MCF 10A (cell line): ENCODE measurements around the gene PLEK. TPM values are rescaled to one million over a fixed set of nuclear protein-coding genes. Genes with fewer than 3 reads are reported as not detected.

Experiments
- BruUV-seq: library from RNA; stranded (reverse); fragments of 400-500 nt; replicated peaks from 2 replicates; lab custom pipeline; 2021; lab: Mats Ljungman, UMichigan
- CTCF ChIA-PET: fragments of 300-600 bp; sonication (Branson Sonifier 250); formaldehyde crosslinking; extraction: SDS; loops from one replicate; lab custom pipeline; 2021; ENCODE audit warnings: antibody characterized with exemption, inconsistent platforms; lab: Yijun Ruan, JAX
- POLR2A ChIA-PET: fragments of 300-600, 350-650 bp; sonication (Branson Sonifier 250); formaldehyde crosslinking; extraction: SDS; loops from one replicate; lab custom pipeline; 2020; ENCODE audit warnings: antibody characterized with exemption, inconsistent platforms; lab: Yijun Ruan, JAX
- DNase-seq: peaks from one replicate; pipeline ENCODE4 v3.0.0-alpha.2; 2018; ENCODE audit not compliant: unreplicated experiment
- H3K27ac Mint-ChIP-seq: one replicate; pipeline ENCODE4 v1.8.0; 2022; ENCODE audit warnings: mild to moderate bottlenecking, low read depth, mixed read lengths; ENCODE audit not compliant: unreplicated experiment
- H3K27me3 Mint-ChIP-seq: one replicate; pipeline ENCODE4 v1.8.0; 2022; ENCODE audit warnings: mixed read lengths; ENCODE audit not compliant: insufficient read depth, unreplicated experiment
- H3K36me3 Mint-ChIP-seq: one replicate; pipeline ENCODE4 v1.8.0; 2022; ENCODE audit warnings: mild to moderate bottlenecking, moderate library complexity, mixed read lengths; ENCODE audit not compliant: insufficient read depth, unreplicated experiment
- H3K4me1 Mint-ChIP-seq: one replicate; pipeline ENCODE4 v1.8.0; 2022; ENCODE audit warnings: mixed read lengths; ENCODE audit not compliant: insufficient read depth, unreplicated experiment
- H3K4me3 Mint-ChIP-seq: one replicate; pipeline ENCODE4 v1.8.0; 2022; ENCODE audit warnings: mild to moderate bottlenecking, moderate library complexity, mixed read lengths; ENCODE audit not compliant: unreplicated experiment
- H3K9me3 Mint-ChIP-seq: one replicate; pipeline ENCODE4 v1.8.0; 2022; ENCODE audit warnings: mixed read lengths; ENCODE audit not compliant: unreplicated experiment
- intact Hi-C: fragments of 100-400 bp; cut with micrococcal nuclease; formaldehyde crosslinking; loops from 2 replicates; pipeline ENCODE4 v1.14.1; 2022
- total RNA-seq: library from RNA; stranded (reverse); gene quantifications from 2 replicates; pipeline ENCODE4 v1.2.3, GENCODE V29; 2022
- TF ChIP-seq, protein P1 (sequence below): fragments of 200-600 bp; IDR thresholded peaks from one replicate; pipeline ENCODE4 v1.8.0; 2022; ENCODE audit warnings: antibody characterized with exemption, mild to moderate bottlenecking; ENCODE audit not compliant: unreplicated experiment

PLEK gene
- total RNA-seq, 1 experiment from 2014 or later, result not detected

DNA sequence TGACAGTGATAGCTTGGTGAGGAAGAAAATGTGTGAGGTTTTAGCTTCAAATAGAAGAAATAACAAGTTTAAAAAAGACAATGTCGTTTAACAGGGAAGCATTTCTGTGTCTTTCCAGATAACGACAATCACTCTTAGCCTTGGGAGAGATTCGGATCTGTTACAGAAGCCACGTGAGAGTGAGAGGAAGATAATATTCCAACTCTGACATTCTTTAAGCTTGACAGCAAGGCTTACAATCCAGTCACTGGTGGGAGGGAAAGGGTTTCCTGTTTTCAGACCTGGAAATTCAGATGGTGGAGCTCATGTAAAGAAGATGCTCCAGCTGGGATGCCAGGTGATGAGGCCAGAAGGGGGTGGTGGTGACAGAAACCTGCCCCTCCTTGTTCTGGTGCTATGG lies 71.2 kb downstream of the PLEK start:
- TF ChIP-seq, protein P1, sequence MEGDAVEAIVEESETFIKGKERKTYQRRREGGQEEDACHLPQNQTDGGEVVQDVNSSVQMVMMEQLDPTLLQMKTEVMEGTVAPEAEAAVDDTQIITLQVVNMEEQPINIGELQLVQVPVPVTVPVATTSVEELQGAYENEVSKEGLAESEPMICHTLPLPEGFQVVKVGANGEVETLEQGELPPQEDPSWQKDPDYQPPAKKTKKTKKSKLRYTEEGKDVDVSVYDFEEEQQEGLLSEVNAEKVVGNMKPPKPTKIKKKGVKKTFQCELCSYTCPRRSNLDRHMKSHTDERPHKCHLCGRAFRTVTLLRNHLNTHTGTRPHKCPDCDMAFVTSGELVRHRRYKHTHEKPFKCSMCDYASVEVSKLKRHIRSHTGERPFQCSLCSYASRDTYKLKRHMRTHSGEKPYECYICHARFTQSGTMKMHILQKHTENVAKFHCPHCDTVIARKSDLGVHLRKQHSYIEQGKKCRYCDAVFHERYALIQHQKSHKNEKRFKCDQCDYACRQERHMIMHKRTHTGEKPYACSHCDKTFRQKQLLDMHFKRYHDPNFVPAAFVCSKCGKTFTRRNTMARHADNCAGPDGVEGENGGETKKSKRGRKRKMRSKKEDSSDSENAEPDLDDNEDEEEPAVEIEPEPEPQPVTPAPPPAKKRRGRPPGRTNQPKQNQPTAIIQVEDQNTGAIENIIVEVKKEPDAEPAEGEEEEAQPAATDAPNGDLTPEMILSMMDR, result no peak
- DNase-seq, result no peak
- CTCF ChIA-PET, result interaction anchor here (0.6 to 0.8 kb wide), 2 partner anchors 12 to 21 kb away, joined by 3 read pairs; no protein-coding TSS in a partner anchor
- no TSS peak for BruUV-seq
- no peak overlapping the region for H3K27ac Mint-ChIP-seq
- H3K27me3 Mint-ChIP-seq, result no peaks in the 10 kb centered on the region
- intact Hi-C loops, result no loop called here
- POLR2A ChIA-PET, result interaction anchor here (0.7 kb wide), 1 partner anchor 24 kb away, joined by 4 read pairs; no protein-coding TSS in a partner anchor
- no peak overlapping the region for H3K4me3 Mint-ChIP-seq
- no peaks in the 10 kb centered on the region for H3K36me3 Mint-ChIP-seq
- no peaks in the 10 kb centered on the region for H3K9me3 Mint-ChIP-seq
- H3K4me1 Mint-ChIP-seq, result no peaks in the 10 kb centered on the region

DNA sequence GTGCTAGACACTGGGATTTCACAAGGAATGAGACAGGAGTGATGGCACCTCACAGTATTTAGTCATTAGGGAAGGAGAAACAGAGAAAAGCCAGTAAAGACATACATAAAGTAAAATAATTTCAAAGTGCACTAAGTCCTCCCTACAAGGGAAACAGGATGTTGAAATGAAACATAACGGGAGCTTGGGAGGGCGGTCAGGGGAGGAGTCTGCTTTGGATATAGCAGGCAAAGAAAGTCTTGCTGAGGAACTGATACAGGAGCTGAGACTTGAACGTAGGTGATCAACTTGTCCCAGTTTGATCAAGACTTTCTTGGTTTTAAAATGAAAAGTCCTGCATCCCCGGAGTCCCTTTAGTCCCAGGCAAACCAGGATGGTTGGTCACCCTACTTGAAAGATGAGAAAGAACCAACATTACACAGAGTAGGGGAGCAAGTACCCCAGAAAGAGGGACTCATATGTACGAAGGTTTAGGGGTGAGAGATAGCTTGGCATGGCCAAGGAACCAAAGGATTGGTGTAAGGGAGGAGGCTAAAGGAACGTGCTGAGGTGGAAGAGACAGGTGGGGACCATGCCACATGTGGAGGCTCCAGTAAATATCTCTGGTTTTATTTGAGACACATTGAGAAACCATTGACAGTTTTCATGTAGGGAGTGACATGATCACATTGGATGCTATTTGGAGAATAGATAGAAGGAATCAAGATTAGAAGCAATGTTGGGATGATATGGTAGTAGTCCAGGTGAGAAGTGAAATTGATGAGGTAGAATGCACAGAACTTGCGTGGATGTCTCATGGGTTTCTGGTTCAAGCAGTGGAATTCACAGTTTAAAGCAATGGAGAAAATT lies 73.6 kb downstream of the PLEK start:
- H3K36me3 Mint-ChIP-seq, result no peaks in the 10 kb centered on the region
- H3K9me3 Mint-ChIP-seq, result no peaks in the 10 kb centered on the region
- BruUV-seq, result no TSS peak
- H3K4me3 Mint-ChIP-seq, result no peak overlapping the region
- no peaks in the 10 kb centered on the region for H3K4me1 Mint-ChIP-seq
- H3K27me3 Mint-ChIP-seq, result no peaks in the 10 kb centered on the region
- DNase-seq, result no peak
- intact Hi-C loops, result no loop called here
- ChIA-PET POLR2A (no interaction called here), CTCF (interaction anchor here (1.2 to 1.8 kb wide), 2 partner anchors 10 to 73 kb away, joined by 3 to 7 read pairs; no protein-coding TSS in a partner anchor)
- no peak overlapping the region for H3K27ac Mint-ChIP-seq
- TF ChIP-seq, protein P1, result no peak

DNA sequence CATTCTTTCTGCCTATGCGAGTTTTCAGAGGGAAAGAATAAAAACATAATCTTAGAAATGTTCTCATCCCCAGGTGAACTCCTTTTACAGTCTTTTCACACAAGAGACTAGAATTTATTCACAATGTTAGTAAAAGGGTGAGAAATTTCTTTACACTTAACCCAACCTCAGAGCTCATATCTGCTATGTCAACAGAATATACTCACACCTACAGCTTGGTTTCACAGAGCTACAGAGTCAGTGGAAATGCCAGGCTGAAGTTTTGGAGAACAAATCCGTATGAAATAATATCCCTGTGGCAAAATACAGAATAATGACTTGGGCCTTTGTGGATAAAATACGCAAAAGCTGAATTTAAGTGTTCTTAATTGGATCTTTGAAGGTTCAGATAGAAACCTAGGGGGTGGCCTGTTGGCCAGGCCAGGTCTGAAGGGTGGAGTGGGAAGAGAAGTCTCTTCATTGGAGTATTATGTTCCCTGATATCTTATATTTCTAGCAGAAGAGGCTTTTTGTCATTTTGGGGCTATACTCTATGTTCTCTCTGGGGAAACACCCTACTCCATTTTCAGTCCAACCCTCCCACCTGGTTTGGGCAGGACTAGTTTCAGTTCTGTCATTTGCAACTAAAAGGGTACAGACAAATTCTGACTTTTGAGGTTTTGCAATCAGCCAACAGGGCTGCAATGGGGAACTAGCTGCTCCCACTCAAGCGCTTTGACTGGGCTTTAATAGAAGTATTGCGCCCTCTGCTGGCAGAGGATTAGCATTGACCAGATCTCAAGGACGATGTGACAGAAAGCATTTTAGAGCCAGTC lies 76.3 kb downstream of the PLEK start:
- DNase-seq, result peak; percentile 92
- ChIA-PET CTCF (interaction anchor here (0.6 to 4.6 kb wide), 41 partner anchors 10 to 592 kb away, joined by 3 to 30 read pairs (median 4); partner anchors contain the start of genes CNRIP1 and PNO1), POLR2A (interaction anchor here (0.7 to 1.4 kb wide), 9 partner anchors 13 to 732 kb away, joined by 3 to 6 read pairs (median 3); no protein-coding TSS in a partner anchor)
- no peak overlapping the region for H3K27ac Mint-ChIP-seq
- no peaks in the 10 kb centered on the region for H3K4me1 Mint-ChIP-seq
- no peaks in the 10 kb centered on the region for H3K9me3 Mint-ChIP-seq
- H3K36me3 Mint-ChIP-seq, result no peaks in the 10 kb centered on the region
- H3K4me3 Mint-ChIP-seq, result no peak overlapping the region
- no peaks in the 10 kb centered on the region for H3K27me3 Mint-ChIP-seq
- TF ChIP-seq, protein P1, result peak; percentile 88
- intact Hi-C loops, result loop anchor here (1.0 kb wide), 3 partner anchors 79 to 319 kb away; no protein-coding TSS in a partner anchor
- no TSS peak for BruUV-seq
